Muscle of leg (tissue), 11 donors: ENCODE results near the gene SPG7. TPM values are rescaled to one million over a fixed set of nuclear protein-coding genes. Genes with fewer than 3 reads are reported as not detected.

Source experiments
- DNase-seq: peaks from one replicate; pipeline ENCODE4 v3.0.0; 2013
- H3K27ac ChIP-seq: one replicate; pipeline ENCODE4 v1.5.1; 2013; ENCODE audit warnings: mild to moderate bottlenecking, low read length, control low read depth
- H3K27me3 ChIP-seq: one replicate; pipeline ENCODE4 v1.6.1; 2013; ENCODE audit warnings: low read length; ENCODE audit not compliant: control insufficient read depth, insufficient read depth
- H3K36me3 ChIP-seq: one replicate; pipeline ENCODE4 v1.6.1; 2013; ENCODE audit warnings: low read length; ENCODE audit not compliant: control insufficient read depth, insufficient read depth
- H3K4me1 ChIP-seq: one replicate; pipeline ENCODE4 v1.6.1; 2013; ENCODE audit warnings: low read length; ENCODE audit not compliant: control insufficient read depth, insufficient read depth
- H3K4me3 ChIP-seq: one replicate; pipeline ENCODE4 v1.5.1; 2013; ENCODE audit warnings: low read length, control low read depth
- H3K9me3 ChIP-seq: replicated peaks from 2 replicates; pipeline ENCODE4 v1.6.1; 2013; ENCODE audit warnings: low read depth, low read length; ENCODE audit not compliant: control insufficient read depth
- WGBS: methylation state at CpG from one replicate; pipeline ENCODE4 v1.1.5; 2013; ENCODE audit warnings: missing lambda C conversion rate; ENCODE audit not compliant: insufficient coverage; 5-methylcytosine and 5-hydroxymethylcytosine counted together
- polyA plus RNA-seq, 8 donors: library from polyadenylated mRNA; unstranded; fragments of 120-200 nt; gene quantifications; one replicate each; pipeline versions ENCODE4 v1.2.1 to v1.2.3, GENCODE V29; 2013; ENCODE audit warnings: inconsistent platforms in 1 of 8, low replicate concordance in 1 of 8; ENCODE audit not compliant: insufficient read length in 8 of 8, insufficient read depth in 1 of 8
- total RNA-seq: library from RNA; stranded (reverse); fragments of 120-200 nt; gene quantifications from one replicate; pipeline ENCODE4 v1.2.4, GENCODE V29; 2013

The SPG7 gene
- total and polyA plus RNA-seq, 9 donors: 48.2 to 84.9 (median 64.9) TPM

DNA sequence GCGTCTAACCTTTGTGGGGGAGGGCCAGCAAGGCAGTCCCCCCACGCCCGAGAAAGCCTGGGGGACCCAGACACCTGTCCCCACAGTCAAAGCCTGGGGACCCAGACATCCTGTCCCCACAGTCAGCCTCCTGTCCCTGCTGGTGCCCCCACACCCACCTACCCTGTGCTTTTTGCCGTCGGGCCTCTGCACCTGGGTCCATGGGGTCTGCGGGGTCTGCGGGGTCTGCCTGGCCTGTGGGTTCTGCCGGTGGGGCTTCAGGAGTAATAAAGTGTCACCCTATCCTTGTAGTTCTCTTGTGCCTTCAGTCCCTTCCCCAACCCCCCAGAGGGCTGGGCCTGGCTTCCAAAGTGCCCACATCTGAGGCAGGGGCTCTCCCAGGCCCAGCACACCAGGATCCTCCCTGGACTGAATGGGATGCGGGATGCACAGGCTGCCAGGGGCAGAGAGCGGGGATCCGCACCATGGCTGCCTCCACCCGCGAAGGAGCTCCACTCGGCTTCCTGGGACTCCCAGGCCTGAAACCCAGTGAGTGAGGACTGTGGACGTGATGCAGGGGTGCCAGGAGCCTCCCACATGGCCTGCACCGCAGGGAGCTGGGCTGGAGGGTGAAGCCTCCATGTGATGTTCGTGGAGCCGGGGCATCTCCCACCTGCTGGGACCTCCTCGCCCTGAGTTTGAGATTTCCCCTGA is 88.9 kb downstream of the SPG7 start:
- 79% methylated on average over 18 of the region's 19 CpGs for WGBS
- H3K4me1 ChIP-seq: no peaks in the 10 kb centered on the region
- H3K36me3 ChIP-seq: no peaks in the 10 kb centered on the region
- no peak overlapping the region for H3K27ac ChIP-seq
- DNase-seq: no peak
- H3K9me3 ChIP-seq: no peaks in the 10 kb centered on the region
- no peak overlapping the region for H3K4me3 ChIP-seq
- H3K27me3 ChIP-seq: peaks cover 3% of the 10 kb centered on the region

DNA sequence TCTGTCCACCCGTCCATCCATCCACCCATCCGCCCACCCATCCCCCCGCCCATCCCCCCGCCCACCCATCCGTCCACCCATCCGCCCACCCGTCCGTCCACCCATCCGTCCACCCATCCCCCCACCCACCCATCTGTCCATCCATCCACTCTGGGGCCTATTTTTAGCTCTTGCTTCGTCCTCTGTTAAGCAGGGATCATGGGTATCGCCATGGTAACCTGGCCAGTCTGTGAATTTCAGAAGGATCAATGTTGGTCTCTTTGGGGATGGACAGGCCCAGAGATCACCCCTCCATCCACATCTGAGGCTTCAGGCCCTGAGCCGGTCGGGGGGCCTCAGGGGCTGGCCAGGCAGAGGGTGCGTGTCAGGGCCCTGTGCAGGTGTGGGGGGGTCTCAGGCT is 90.0 kb downstream of the SPG7 start:
- Histone ChIP-seq H3K4me1 (peaks cover 8% of the 10 kb centered on the region), H3K27ac (no peak overlapping the region), H3K27me3 (peaks cover 5% of the 10 kb centered on the region), H3K4me3 (no peak overlapping the region), H3K36me3 (no peaks in the 10 kb centered on the region), H3K9me3 (no peaks in the 10 kb centered on the region)
- no peak for DNase-seq
- no CpG with 5 or more reads among the region's 14 CpGs for WGBS

DNA sequence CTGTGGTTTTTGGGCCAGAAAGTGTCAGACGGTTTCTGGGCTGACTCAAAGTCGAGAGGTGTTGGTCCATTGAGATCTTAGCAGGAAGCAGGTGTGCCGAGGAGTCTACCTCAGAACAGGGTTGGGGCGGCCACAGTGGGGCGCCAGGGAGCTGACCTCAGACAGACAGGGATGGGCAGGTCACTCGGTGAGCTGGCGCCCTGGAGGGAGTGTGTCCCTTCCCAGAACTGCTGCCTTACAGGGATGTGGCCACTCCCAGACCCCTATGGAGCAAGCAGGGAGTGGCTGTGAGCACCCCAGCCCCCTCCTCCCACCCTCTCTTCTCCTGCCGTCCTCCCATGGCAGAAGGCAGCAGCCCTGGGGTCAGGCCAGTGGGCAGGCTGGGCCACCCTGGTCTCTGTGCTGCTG is 91.3 kb downstream of the SPG7 start:
- WGBS: 19% methylated on average over 7 of the region's 8 CpGs
- no peaks in the 10 kb centered on the region for H3K9me3 ChIP-seq
- H3K4me3 ChIP-seq: no peak overlapping the region
- no peaks in the 10 kb centered on the region for H3K36me3 ChIP-seq
- H3K27ac ChIP-seq: no peak overlapping the region
- peaks cover 8% of the 10 kb centered on the region for H3K4me1 ChIP-seq
- DNase-seq: no peak
- peaks cover 5% of the 10 kb centered on the region for H3K27me3 ChIP-seq

- H3K27ac ChIP-seq: no peak overlapping the region
- peaks cover 5% of the 10 kb centered on the region for H3K27me3 ChIP-seq
- H3K36me3 ChIP-seq: no peaks in the 10 kb centered on the region
- H3K4me1 ChIP-seq: peaks cover 8% of the 10 kb centered on the region
- 66% methylated on average over 10 of the region's 10 CpGs for WGBS
- H3K9me3 ChIP-seq: no peaks in the 10 kb centered on the region
- no peak overlapping the region for H3K4me3 ChIP-seq
- DNase-seq: no peak
These were observed 91.7 kb downstream of the SPG7 start for GRCh38 chr16:89599902-89600301.

DNA sequence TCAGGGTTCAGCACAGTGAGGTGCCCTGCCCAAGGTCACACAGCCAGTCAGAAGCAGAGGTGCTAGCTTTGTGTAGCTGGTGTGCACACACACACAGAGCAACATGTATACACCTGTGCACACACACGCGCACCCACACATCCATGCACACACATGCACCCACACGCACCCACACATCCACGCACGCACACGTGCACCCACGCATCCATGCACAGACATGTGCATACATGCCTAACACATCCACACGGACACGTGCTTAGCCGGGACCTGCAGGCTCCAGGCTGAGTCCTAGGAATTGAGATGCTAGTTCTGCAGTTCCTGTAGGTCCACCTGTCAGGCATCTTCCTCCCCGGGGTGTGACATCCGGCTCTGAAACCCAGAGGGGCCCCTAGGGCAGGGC is 92.2 kb downstream of the SPG7 start:
- 71% methylated on average over 8 of the region's 12 CpGs for WGBS
- no peaks in the 10 kb centered on the region for H3K36me3 ChIP-seq

GRCh38 chr16:89600956-89601355 is 92.8 kb downstream of the SPG7 start:
- Histone ChIP-seq H3K9me3 (no peaks in the 10 kb centered on the region), H3K27me3 (peaks cover 5% of the 10 kb centered on the region), H3K4me1 (peaks cover 8% of the 10 kb centered on the region), H3K36me3 (no peaks in the 10 kb centered on the region), H3K4me3 (no peak overlapping the region), H3K27ac (no peak overlapping the region)
- 46% methylated on average over 4 of the region's 8 CpGs for WGBS
- DNase-seq: no peak

More for the DNA sequence above, 92.2 kb downstream of the SPG7 start:
- Histone ChIP-seq H3K9me3 (no peaks in the 10 kb centered on the region), H3K27ac (no peak overlapping the region), H3K4me3 (no peak overlapping the region), H3K27me3 (peaks cover 5% of the 10 kb centered on the region), H3K4me1 (peaks cover 8% of the 10 kb centered on the region)
- DNase-seq: no peak

DNA sequence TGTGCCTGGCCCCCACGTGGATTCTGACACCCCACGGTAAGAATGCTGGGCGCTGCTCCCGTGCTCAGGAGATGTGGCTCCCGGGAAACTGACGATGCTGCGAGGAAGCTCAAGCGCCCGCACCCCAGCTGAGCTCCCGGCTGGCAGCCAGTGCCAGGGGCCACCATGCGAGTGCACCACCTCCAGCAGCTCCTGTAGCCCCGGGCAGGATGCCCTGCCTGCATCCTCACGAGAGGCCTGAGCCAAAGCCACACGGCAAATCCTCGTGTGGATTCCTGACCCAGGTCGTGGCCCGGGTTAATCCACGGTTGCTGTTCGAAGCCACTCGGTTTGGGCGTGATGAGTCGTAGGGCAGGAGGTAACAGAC is 93.7 kb downstream of the SPG7 start:
- Histone ChIP-seq H3K9me3 (no peaks in the 10 kb centered on the region), H3K27ac (no peak overlapping the region), H3K27me3 (peaks cover 5% of the 10 kb centered on the region), H3K4me3 (no peak overlapping the region), H3K4me1 (peaks cover 8% of the 10 kb centered on the region), H3K36me3 (no peaks in the 10 kb centered on the region)
- 59% methylated on average over 18 of the region's 22 CpGs for WGBS
- DNase-seq: no peak

GRCh38 chr16:89602273-89602951 is 94.2 kb downstream of the SPG7 start:
- H3K4me3 ChIP-seq: no peak overlapping the region
- peaks cover 5% of the 10 kb centered on the region for H3K27me3 ChIP-seq
- H3K36me3 ChIP-seq: no peaks in the 10 kb centered on the region
- H3K9me3 ChIP-seq: no peaks in the 10 kb centered on the region
- H3K4me1 ChIP-seq: peaks cover 8% of the 10 kb centered on the region
- H3K27ac ChIP-seq: no peak overlapping the region
- WGBS: 2% methylated on average over 16 of the region's 22 CpGs
- DNase-seq: peak; percentile 53

GRCh38 chr16:89602952-89603590 is 94.9 kb downstream of the SPG7 start:
- Histone ChIP-seq H3K4me1 (peaks cover 8% of the 10 kb centered on the region), H3K27ac (no peak overlapping the region), H3K36me3 (no peaks in the 10 kb centered on the region), H3K27me3 (peaks cover 5% of the 10 kb centered on the region), H3K9me3 (no peaks in the 10 kb centered on the region), H3K4me3 (no peak overlapping the region)
- DNase-seq: no peak
- WGBS: 58% methylated on average over 3 of the region's 5 CpGs

DNA sequence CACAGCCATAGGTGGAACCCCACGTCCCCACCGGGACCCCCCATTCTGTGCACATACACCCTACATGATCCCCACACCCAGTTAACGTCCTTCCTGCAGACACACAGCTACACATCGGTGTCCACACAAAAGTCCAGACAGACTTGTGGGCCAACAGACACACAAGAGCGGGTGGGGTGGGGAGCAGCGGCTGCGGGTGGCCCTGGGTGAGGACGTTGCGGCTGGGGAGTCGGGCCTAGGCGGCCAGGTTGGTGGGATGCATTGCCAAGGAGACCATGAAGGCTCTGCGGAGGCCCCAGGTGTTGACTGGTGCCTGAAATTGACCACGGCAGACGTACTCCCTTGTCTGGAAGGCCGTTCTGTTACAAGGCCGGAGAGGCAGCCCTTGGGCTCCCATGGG is 96.6 kb downstream of the SPG7 start:
- H3K27me3 ChIP-seq: peaks cover 9% of the 10 kb centered on the region
- DNase-seq: no peak

More for the DNA sequence above, 96.6 kb downstream of the SPG7 start:
- peaks cover 8% of the 10 kb centered on the region for H3K4me1 ChIP-seq
- no peak overlapping the region for H3K27ac ChIP-seq
- no peaks in the 10 kb centered on the region for H3K9me3 ChIP-seq
- 71% methylated on average over 14 of the region's 16 CpGs for WGBS
- H3K4me3 ChIP-seq: no peak overlapping the region
- no peaks in the 10 kb centered on the region for H3K36me3 ChIP-seq
